EL (cell line): Measurements from ENCODE around the gene TP53I13.
"Not testable (repeated sequence)": the region's sequence is repeated elsewhere in the genome, so short reads cannot be mapped to it uniquely, and the experiment has no call there.

Source experiments
- DNase-seq: peaks from one replicate; pipeline ENCODE4 v3.0.0-alpha.2; 2016

Gene TP53I13

GRCh38 chr17:29568331-29569244, at the start of gene TP53I13:
Gene TP53I13 (plus strand): TSS chr17:29568701. CDS start chr17:29568759, 58 bp downstream.
- DNase-seq: peak; percentile 87

GRCh38 chr17:29524692-29525091, 43.8 kb upstream of the TP53I13 start:
- no peak for DNase-seq

GRCh38 chr17:29526322-29526721, 42.2 kb upstream of the TP53I13 start:
- no peak for DNase-seq

- no peak for DNase-seq
Measured at GRCh38 chr17:29533976-29534375, 34.5 kb upstream of the TP53I13 start.

- DNase-seq: no peak
Measured at GRCh38 chr17:29544066-29544465, 24.4 kb upstream of the TP53I13 start.

GRCh38 chr17:29546085-29546484, 22.4 kb upstream of the TP53I13 start:
- no peak for DNase-seq

GRCh38 chr17:29546830-29547229, 21.7 kb upstream of the TP53I13 start:
- no peak for DNase-seq

GRCh38 chr17:29549177-29549923, 19.2 kb upstream of the TP53I13 start:
- peak; percentile 25 for DNase-seq

- DNase-seq: no peak
Measured at GRCh38 chr17:29555840-29556239, 12.7 kb upstream of the TP53I13 start.

- peak; percentile 29 for DNase-seq
Measured at GRCh38 chr17:29557085-29557738, 11.3 kb upstream of the TP53I13 start.

- no peak for DNase-seq
Measured at GRCh38 chr17:29557739-29558116, 10.8 kb upstream of the TP53I13 start.

GRCh38 chr17:29558139-29558538, 10.4 kb upstream of the TP53I13 start:
- DNase-seq: not testable (repeated sequence)

- DNase-seq: no peak
Measured at GRCh38 chr17:29559640-29560039, 8.9 kb upstream of the TP53I13 start.

- no peak for DNase-seq
Measured at GRCh38 chr17:29560316-29560715, 8.2 kb upstream of the TP53I13 start.

GRCh38 chr17:29561554-29562517, 6.7 kb upstream of the TP53I13 start:
- no peak for DNase-seq

- no peak for DNase-seq
Measured at GRCh38 chr17:29562615-29563014, 5.9 kb upstream of the TP53I13 start.

GRCh38 chr17:29563816-29564215, 4.7 kb upstream of the TP53I13 start:
- DNase-seq: no peak

GRCh38 chr17:29565643-29566472, 2.6 kb upstream of the TP53I13 start:
- DNase-seq: no peak

- DNase-seq: peak; percentile 76
Measured at GRCh38 chr17:29566473-29567303, 1.8 kb upstream of the TP53I13 start, which contains the start of gene ABHD15. Gene ABHD15 (minus strand): TSS chr17:29567037. CDS start chr17:29566966, 71 bp downstream.

- DNase-seq: no peak
Measured at GRCh38 chr17:29567304-29567553, 1.3 kb upstream of the TP53I13 start.
